GM19025 (cell line): ENCODE data around the gene ANKS1B.
"Not testable (repeated sequence)": the region's sequence is repeated elsewhere in the genome, so short reads cannot be mapped to it uniquely, and the experiment has no call there.

Source experiments
- ATAC-seq: cut with Tn5 transposase; IDR thresholded peaks from one replicate; pipeline ENCODE4 v1.9.1; 2021; ENCODE audit warnings: mild to moderate bottlenecking, low read depth, moderate library complexity; ENCODE audit not compliant: unreplicated experiment

Gene ANKS1B

GRCh38 chr12:98863167-98863566 is 1121.6 kb downstream of the ANKS1B start:
- no peak for ATAC-seq

- ATAC-seq = no peak
Observed at GRCh38 chr12:98861251-98861650, 1123.5 kb downstream of the ANKS1B start.

GRCh38 chr12:98856897-98857540 is 1127.7 kb downstream of the ANKS1B start:
- no peak for ATAC-seq

- ATAC-seq = no peak
Observed at GRCh38 chr12:98852181-98852580, 1132.6 kb downstream of the ANKS1B start.

GRCh38 chr12:98847242-98847641 is 1137.5 kb downstream of the ANKS1B start:
- ATAC-seq = no peak

GRCh38 chr12:98845957-98846356 is 1138.8 kb downstream of the ANKS1B start:
- ATAC-seq = no peak

- no peak for ATAC-seq
Observed at GRCh38 chr12:98840325-98840724, 1144.4 kb downstream of the ANKS1B start.

GRCh38 chr12:98838231-98838647 is 1146.5 kb downstream of the ANKS1B start:
- ATAC-seq = no peak

GRCh38 chr12:98837134-98837752 is 1147.5 kb downstream of the ANKS1B start:
- ATAC-seq = not testable (repeated sequence)

- ATAC-seq = no peak
Observed at GRCh38 chr12:98830657-98831056, 1154.1 kb downstream of the ANKS1B start.

GRCh38 chr12:98828802-98829600 is 1155.7 kb downstream of the ANKS1B start:
- no peak for ATAC-seq

GRCh38 chr12:98823012-98823411 is 1161.7 kb downstream of the ANKS1B start:
- ATAC-seq = no peak

GRCh38 chr12:98821866-98822265 is 1162.9 kb downstream of the ANKS1B start:
- ATAC-seq = no peak

- ATAC-seq = no peak
Observed at GRCh38 chr12:98821232-98821631, 1163.5 kb downstream of the ANKS1B start.

GRCh38 chr12:98819821-98820404 is 1164.8 kb downstream of the ANKS1B start:
- ATAC-seq = no peak

GRCh38 chr12:98819071-98819470 is 1165.7 kb downstream of the ANKS1B start:
- ATAC-seq = no peak

- no peak for ATAC-seq
Observed at GRCh38 chr12:98818239-98818638, 1166.5 kb downstream of the ANKS1B start.

GRCh38 chr12:98817742-98818141 is 1167.0 kb downstream of the ANKS1B start:
- no peak for ATAC-seq

GRCh38 chr12:98816720-98817119 is 1168.0 kb downstream of the ANKS1B start:
- no peak for ATAC-seq

- no peak for ATAC-seq
Observed at GRCh38 chr12:98814254-98814653, 1170.5 kb downstream of the ANKS1B start.

- no peak for ATAC-seq
Observed at GRCh38 chr12:98812225-98812624, 1172.5 kb downstream of the ANKS1B start.
